ENCODE data around the gene AQP2. TPM values are rescaled to one million over a fixed set of nuclear protein-coding genes. Genes with fewer than 3 reads are reported as not detected.

Gene AQP2
- total RNA-seq, 1 experiment from 2014 or later: not detected

DNA sequence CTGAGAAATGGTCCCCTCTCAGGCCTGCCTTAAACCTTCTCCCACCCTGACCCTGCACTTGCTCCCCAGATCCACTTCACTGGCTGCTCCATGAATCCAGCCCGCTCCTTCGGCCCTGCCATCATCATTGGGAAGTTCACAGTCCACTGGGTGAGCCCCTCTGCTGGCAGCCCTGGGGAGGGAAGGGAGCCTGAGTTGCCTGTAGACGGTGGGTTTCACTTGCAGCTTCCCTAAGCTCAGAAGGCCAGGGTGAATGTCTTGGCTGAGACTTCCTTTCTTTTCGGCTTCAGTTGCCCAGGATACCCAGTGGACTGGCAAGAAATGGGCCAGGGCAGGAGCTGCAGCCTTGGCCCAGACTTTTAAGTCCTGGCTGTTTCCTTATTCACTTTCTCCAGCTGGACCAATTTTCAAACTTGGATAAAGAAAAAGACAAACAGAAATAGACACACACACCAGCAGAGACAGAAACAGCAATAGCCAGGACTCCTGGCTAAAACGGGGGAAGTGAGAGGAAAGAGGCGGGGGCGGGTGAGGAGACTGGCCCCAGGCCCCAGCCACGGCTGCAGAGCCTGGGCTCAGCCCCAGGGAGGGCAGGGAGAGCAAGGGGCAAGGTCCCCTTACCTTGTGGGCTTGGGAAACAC lies 24.3 kb downstream of the AQP2 start:
- no peaks in the 10 kb centered on the region for H3K27me3 ChIP-seq (replicated peaks; ENCODE audit: control insufficient read depth, insufficient read depth, low read length)
- no peak for DNase-seq
- no peaks in the 10 kb centered on the region for H3K36me3 ChIP-seq (ENCODE audit: control insufficient read depth, insufficient read depth, low read length)
- no peaks in the 10 kb centered on the region; the same call in 1 of the 2 replicates for H3K4me1 ChIP-seq
- H3K9me3 Mint-ChIP-seq (ENCODE audit: unreplicated experiment): no peaks in the 10 kb centered on the region
- peak overlapping the region; percentile 61 for H3K27ac Mint-ChIP-seq (ENCODE audit: unreplicated experiment)
- H3K9me3 ChIP-seq: no peaks in the 10 kb centered on the region
- no peak overlapping the region for H3K4me3 ChIP-seq (ENCODE audit: low read depth, low read length)
- no TSS peak for BruUV-seq (replicated peaks)
- no peak overlapping the region for H3K4me3 Mint-ChIP-seq (ENCODE audit: unreplicated experiment)
- ChIA-PET POLR2A (no interaction called here), CTCF (interaction anchor here (0.5 to 1.2 kb wide), 11 partner anchors 17 to 140 kb away, joined by 3 to 11 read pairs (median 3); no protein-coding TSS in a partner anchor)
- H3K4me1 Mint-ChIP-seq (ENCODE audit: low read depth, unreplicated experiment): peaks cover 7% of the 10 kb centered on the region
- TF ChIP-seq, protein P1, sequence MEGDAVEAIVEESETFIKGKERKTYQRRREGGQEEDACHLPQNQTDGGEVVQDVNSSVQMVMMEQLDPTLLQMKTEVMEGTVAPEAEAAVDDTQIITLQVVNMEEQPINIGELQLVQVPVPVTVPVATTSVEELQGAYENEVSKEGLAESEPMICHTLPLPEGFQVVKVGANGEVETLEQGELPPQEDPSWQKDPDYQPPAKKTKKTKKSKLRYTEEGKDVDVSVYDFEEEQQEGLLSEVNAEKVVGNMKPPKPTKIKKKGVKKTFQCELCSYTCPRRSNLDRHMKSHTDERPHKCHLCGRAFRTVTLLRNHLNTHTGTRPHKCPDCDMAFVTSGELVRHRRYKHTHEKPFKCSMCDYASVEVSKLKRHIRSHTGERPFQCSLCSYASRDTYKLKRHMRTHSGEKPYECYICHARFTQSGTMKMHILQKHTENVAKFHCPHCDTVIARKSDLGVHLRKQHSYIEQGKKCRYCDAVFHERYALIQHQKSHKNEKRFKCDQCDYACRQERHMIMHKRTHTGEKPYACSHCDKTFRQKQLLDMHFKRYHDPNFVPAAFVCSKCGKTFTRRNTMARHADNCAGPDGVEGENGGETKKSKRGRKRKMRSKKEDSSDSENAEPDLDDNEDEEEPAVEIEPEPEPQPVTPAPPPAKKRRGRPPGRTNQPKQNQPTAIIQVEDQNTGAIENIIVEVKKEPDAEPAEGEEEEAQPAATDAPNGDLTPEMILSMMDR (IDR thresholded peaks at IDR 0.05; ENCODE audit: insufficient read depth in 1 of 2, low read depth in 1 of 2, low read length in 1 of 2, severe bottlenecking in 1 of 2, unreplicated experiment in 1 of 2): no peak
- no peaks in the 10 kb centered on the region for H3K36me3 Mint-ChIP-seq (ENCODE audit: insufficient read depth, unreplicated experiment)
- H3K27me3 Mint-ChIP-seq (ENCODE audit: insufficient read depth, unreplicated experiment): no peaks in the 10 kb centered on the region
- intact Hi-C loops (cut with micrococcal nuclease; ENCODE audit: unreplicated experiment): loop anchor here (2.0 kb wide), 1 partner anchor 82 kb away; the partner anchor contains the start of gene ASIC1

DNA sequence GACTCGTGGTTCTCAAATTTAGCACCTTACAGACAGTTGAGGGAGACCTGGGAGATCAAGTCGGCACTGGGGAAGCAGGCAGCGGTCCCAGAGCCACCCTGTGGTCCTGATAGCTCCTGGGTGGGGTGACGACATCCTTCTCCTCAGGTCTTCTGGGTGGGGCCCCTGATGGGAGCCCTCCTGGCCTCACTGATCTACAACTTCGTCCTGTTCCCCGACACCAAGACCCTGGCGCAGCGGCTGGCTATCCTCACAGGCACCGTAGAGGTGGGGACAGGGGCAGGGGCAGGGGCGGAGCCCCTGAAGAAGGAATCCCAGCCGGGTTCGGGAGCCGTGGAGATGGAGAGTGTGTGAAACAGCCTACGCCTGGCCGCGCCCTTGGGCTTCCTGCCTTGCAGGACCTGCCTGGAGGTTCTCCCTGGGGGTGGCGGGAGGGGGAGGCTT lies 24.8 kb downstream of the AQP2 start:
- Mint-ChIP-seq H3K4me3 (ENCODE audit: unreplicated experiment) (no peak overlapping the region), H3K36me3 (ENCODE audit: insufficient read depth, unreplicated experiment) (no peaks in the 10 kb centered on the region), H3K27me3 (ENCODE audit: insufficient read depth, unreplicated experiment) (no peaks in the 10 kb centered on the region), H3K27ac (ENCODE audit: unreplicated experiment) (peak overlapping the region; percentile 61), H3K9me3 (ENCODE audit: unreplicated experiment) (no peaks in the 10 kb centered on the region), H3K4me1 (ENCODE audit: low read depth, unreplicated experiment) (peaks cover 10% of the 10 kb centered on the region)
- no peak for DNase-seq
- no peaks in the 10 kb centered on the region for H3K9me3 ChIP-seq
- CTCF ChIA-PET: interaction anchor here (0.8 to 1.2 kb wide), 5 partner anchors 8 to 108 kb away, joined by 3 to 4 read pairs (median 3); no protein-coding TSS in a partner anchor
- no peaks in the 10 kb centered on the region for H3K36me3 ChIP-seq (ENCODE audit: control insufficient read depth, insufficient read depth, low read length)
- H3K4me3 ChIP-seq (ENCODE audit: low read depth, low read length): no peak overlapping the region
- no TSS peak for BruUV-seq (replicated peaks)
- POLR2A ChIA-PET: no interaction called here
- H3K27me3 ChIP-seq (replicated peaks; ENCODE audit: control insufficient read depth, insufficient read depth, low read length): no peaks in the 10 kb centered on the region
- intact Hi-C loops (cut with micrococcal nuclease; ENCODE audit: unreplicated experiment): loop anchor here (2.0 kb wide), 1 partner anchor 81 kb away; the partner anchor contains the start of gene ASIC1
- H3K4me1 ChIP-seq: peaks cover 4% of the 10 kb centered on the region; the same call in 1 of the 2 replicates
- TF ChIP-seq, protein P1 (IDR thresholded peaks at IDR 0.05; ENCODE audit: insufficient read depth in 1 of 2, low read depth in 1 of 2, low read length in 1 of 2, severe bottlenecking in 1 of 2, unreplicated experiment in 1 of 2): no peak

DNA sequence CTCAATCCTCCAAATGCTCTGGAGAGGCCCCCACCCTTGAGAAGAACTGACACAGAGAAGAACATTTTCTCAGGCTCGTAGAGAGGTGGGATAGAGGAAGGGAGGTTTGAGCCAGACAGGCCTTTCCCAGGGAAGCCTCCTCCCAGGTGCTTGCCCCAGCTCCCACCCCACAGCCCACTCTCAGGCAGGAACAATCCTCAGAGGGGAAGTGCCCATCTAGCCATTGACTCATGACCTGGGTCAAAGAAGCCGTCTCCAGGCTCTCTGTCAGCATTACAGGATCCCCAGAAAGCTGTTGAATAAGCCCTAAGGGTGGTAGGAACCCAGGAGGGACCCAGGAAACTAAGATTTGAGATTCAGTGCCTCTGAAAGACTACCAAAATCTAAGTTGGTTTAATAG lies 26.0 kb downstream of the AQP2 start:
- BruUV-seq (replicated peaks): no TSS peak
- no peaks in the 10 kb centered on the region for H3K27me3 Mint-ChIP-seq (ENCODE audit: insufficient read depth, unreplicated experiment)
- H3K4me1 Mint-ChIP-seq (ENCODE audit: low read depth, unreplicated experiment): peaks cover 19% of the 10 kb centered on the region
- ChIA-PET POLR2A (no interaction called here), CTCF (no interaction called here)
- H3K4me1 ChIP-seq: peaks cover 15% of the 10 kb centered on the region
- no peaks in the 10 kb centered on the region for H3K36me3 Mint-ChIP-seq (ENCODE audit: insufficient read depth, unreplicated experiment)
- no peak overlapping the region for H3K27ac Mint-ChIP-seq (ENCODE audit: unreplicated experiment)
- TF ChIP-seq, protein P1 (IDR thresholded peaks at IDR 0.05; ENCODE audit: insufficient read depth in 1 of 2, low read depth in 1 of 2, low read length in 1 of 2, severe bottlenecking in 1 of 2, unreplicated experiment in 1 of 2): no peak
- no peaks in the 10 kb centered on the region for H3K27me3 ChIP-seq (replicated peaks; ENCODE audit: control insufficient read depth, insufficient read depth, low read length)
- no peak for DNase-seq
- H3K4me3 Mint-ChIP-seq (ENCODE audit: unreplicated experiment): no peak overlapping the region
- H3K9me3 Mint-ChIP-seq (ENCODE audit: unreplicated experiment): no peaks in the 10 kb centered on the region
- intact Hi-C loops (cut with micrococcal nuclease; ENCODE audit: unreplicated experiment): no loop called here
- H3K9me3 ChIP-seq: no peaks in the 10 kb centered on the region
- no peaks in the 10 kb centered on the region for H3K36me3 ChIP-seq (ENCODE audit: control insufficient read depth, insufficient read depth, low read length)
- no peak overlapping the region for H3K4me3 ChIP-seq (ENCODE audit: low read depth, low read length)
